Measurements from ENCODE around the gene USP17L20. TPM values are rescaled to one million over a fixed set of nuclear protein-coding genes. Genes with fewer than 3 reads are reported as not detected.

The USP17L20 gene
- total and polyA plus RNA-seq, 4 donors: not detected

Other genes starting within 250 kb of the USP17L20 start
- not detected for gene FAM90A26, start 87.7 kb upstream of the USP17L20 start, total RNA-seq
- not detected for gene FAM90A26, start 87.7 kb upstream of the USP17L20 start, polyA plus RNA-seq
- not detected for gene USP17L10, start 47.5 kb upstream of the USP17L20 start, total RNA-seq
- not detected for gene USP17L10, start 47.5 kb upstream of the USP17L20 start, polyA plus RNA-seq
- not detected for gene USP17L11, start 42.7 kb upstream of the USP17L20 start, total RNA-seq
- gene USP17L11, start 42.7 kb upstream of the USP17L20 start, polyA plus RNA-seq: not detected
- gene USP17L12, start 38.0 kb upstream of the USP17L20 start, total RNA-seq: not detected
- not detected for gene USP17L12, start 38.0 kb upstream of the USP17L20 start, polyA plus RNA-seq
- not detected for gene USP17L13, start 33.2 kb upstream of the USP17L20 start, total RNA-seq
- not detected for gene USP17L13, start 33.2 kb upstream of the USP17L20 start, polyA plus RNA-seq
- not detected for gene USP17L15, start 23.7 kb upstream of the USP17L20 start, total RNA-seq
- gene USP17L15, start 23.7 kb upstream of the USP17L20 start, polyA plus RNA-seq: not detected
- not detected for gene USP17L17, start 14.2 kb upstream of the USP17L20 start, total RNA-seq
- gene USP17L17, start 14.2 kb upstream of the USP17L20 start, polyA plus RNA-seq: not detected
- gene USP17L18, start 9.5 kb upstream of the USP17L20 start, total RNA-seq: not detected
- not detected for gene USP17L18, start 9.5 kb upstream of the USP17L20 start, polyA plus RNA-seq
- gene USP17L19, start 4.7 kb upstream of the USP17L20 start, total RNA-seq: not detected
- not detected for gene USP17L19, start 4.7 kb upstream of the USP17L20 start, polyA plus RNA-seq
- not detected for gene USP17L21, start 4.7 kb downstream of the USP17L20 start, total RNA-seq
- not detected for gene USP17L21, start 4.7 kb downstream of the USP17L20 start, polyA plus RNA-seq
- gene USP17L22, start 9.5 kb downstream of the USP17L20 start, total RNA-seq: not detected
- gene USP17L22, start 9.5 kb downstream of the USP17L20 start, polyA plus RNA-seq: not detected
- not detected for gene USP17L24, start 67.0 kb downstream of the USP17L20 start, total RNA-seq
- not detected for gene USP17L24, start 67.0 kb downstream of the USP17L20 start, polyA plus RNA-seq
- not detected for gene USP17L25, start 71.8 kb downstream of the USP17L20 start, total RNA-seq
- gene USP17L25, start 71.8 kb downstream of the USP17L20 start, polyA plus RNA-seq: not detected
- not detected for gene USP17L26, start 76.5 kb downstream of the USP17L20 start, total RNA-seq
- not detected for gene USP17L26, start 76.5 kb downstream of the USP17L20 start, polyA plus RNA-seq
- not detected for gene USP17L5, start 81.3 kb downstream of the USP17L20 start, total RNA-seq
- not detected for gene USP17L5, start 81.3 kb downstream of the USP17L20 start, polyA plus RNA-seq
- gene USP17L27, start 86.0 kb downstream of the USP17L20 start, total RNA-seq: not detected
- gene USP17L27, start 86.0 kb downstream of the USP17L20 start, polyA plus RNA-seq: not detected
- not detected for gene USP17L28, start 90.8 kb downstream of the USP17L20 start, total RNA-seq
- not detected for gene USP17L28, start 90.8 kb downstream of the USP17L20 start, polyA plus RNA-seq
- not detected for gene USP17L29, start 95.5 kb downstream of the USP17L20 start, total RNA-seq
- gene USP17L29, start 95.5 kb downstream of the USP17L20 start, polyA plus RNA-seq: not detected
- not detected for gene USP17L30, start 105.0 kb downstream of the USP17L20 start, total RNA-seq
- gene USP17L30, start 105.0 kb downstream of the USP17L20 start, polyA plus RNA-seq: not detected
- gene DEFB131A, start 186.3 kb downstream of the USP17L20 start, total RNA-seq: not detected
- gene DEFB131A, start 186.3 kb downstream of the USP17L20 start, polyA plus RNA-seq: not detected